Activated CD4-positive, CD25-positive, alpha-beta regulatory T cell (primary cell): ENCODE data around the gene CHST11.
A peak's percentile ranks its signal among the peaks of the same experiment; 100 is the strongest.

Source experiments
- DNase-seq, 4 experiments: peaks; one replicate each; lab custom pipeline; 2025; lab: John Stamatoyannopoulos, UW

CHST11 gene

DNA sequence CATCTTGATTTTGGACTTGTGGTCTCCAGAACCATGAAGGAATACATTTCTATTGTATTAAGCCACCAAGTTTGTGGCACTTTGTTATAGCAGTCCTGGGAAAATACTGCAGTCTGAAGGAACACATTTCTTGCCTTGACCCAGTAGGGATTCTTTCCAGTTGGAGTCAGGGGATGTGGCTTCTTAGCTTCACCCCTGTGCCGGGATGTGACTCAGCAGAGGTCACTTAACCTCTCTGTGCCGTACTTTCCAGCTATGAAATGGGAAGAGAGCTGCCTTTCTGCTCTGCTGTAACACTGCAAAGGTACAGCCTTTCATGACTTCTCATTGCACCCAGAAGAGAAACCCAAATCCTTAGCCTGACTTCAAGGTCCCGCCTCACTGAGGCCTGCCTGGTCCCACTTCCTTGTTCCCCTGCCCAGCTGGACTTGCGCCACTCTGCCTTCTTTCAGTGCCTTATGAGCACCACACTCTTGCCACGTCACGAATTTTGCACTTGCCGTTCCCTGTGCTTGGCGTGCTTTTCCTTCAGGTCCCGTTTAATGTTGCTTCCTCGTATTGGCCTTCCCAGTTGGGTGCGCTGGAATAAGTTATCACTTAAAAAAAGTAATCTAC is 24.2 kb downstream of the CHST11 start:
- no peak for DNase-seq

DNA sequence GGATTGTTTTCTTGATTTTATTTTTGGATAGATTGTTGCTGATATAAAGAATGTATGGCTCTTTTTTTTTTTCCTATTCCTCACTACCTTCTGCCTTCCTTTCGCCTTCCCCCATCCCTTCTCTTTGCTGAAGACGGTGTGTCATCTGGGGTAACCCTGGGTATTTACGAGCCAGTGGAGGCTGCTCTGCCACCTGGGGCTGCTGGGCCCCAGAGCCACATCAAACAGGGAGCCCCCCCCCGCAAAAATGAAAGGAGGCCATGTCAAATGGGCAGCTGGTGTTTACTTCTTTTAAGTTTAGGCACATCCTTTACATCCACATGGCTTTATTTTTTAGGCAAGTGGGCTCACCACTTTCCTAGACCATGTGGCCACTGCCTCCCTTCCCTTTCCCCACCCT is 25.4 kb downstream of the CHST11 start:
- peak in 1 of 4 experiments; percentile 18 for DNase-seq

DNA sequence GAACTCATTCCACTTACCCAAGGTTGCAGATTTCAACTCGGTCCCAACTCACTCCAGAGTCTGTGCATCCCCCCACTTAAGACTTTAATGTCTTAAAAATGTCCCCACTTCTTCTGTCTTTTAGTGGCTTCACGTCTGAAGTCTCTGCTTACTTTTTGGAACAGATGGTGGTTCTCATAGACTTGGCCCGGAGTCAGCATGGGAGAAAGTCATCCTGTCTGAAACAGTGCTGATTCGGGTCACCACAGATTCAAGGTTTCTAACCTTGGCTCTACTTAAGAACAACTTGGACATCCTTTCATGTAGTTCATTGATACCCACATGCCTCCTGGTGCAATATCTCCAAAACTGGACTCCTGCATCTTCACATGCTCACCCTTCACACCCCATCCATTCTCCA is 26.0 kb downstream of the CHST11 start:
- DNase-seq = no peak

- no peak for DNase-seq
Observed at GRCh38 chr12:104484079-104484478, 27.3 kb downstream of the CHST11 start.

DNA sequence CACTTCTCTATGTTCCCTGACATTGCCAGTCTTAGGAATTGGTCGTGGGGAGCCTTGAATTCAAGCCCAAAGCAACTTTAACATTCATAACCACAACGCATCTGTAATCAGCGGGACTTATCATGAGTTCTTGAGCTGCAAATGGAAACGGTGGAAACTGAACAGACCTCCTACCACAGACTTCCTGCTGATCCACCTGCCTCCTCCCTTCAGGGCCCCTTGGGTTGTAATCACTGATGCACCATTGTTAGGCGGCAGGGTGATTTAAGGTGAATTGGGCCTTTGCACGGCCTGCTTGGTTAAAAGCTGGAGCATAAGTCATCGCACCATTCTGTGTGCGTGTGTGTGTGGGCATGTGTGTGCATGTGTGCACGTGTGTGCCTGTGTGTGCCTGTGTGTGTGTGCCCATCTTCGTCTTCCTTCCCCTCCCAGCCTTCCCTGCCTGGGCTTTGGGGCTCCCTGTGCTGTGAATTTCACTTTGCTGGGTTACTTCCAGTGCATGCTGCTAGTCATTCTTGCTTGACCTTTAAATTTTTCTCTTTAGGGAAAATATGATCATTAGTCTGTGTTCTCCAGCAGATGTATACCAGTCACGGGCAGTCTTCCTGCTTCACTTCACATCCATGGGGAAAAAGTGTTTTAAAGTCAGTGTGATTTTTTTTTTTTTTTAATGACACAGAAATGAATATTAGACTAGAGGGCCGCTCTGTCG is 29.1 kb downstream of the CHST11 start:
- peak in 2 of 4 experiments; percentile 15 to 35 for DNase-seq

DNA sequence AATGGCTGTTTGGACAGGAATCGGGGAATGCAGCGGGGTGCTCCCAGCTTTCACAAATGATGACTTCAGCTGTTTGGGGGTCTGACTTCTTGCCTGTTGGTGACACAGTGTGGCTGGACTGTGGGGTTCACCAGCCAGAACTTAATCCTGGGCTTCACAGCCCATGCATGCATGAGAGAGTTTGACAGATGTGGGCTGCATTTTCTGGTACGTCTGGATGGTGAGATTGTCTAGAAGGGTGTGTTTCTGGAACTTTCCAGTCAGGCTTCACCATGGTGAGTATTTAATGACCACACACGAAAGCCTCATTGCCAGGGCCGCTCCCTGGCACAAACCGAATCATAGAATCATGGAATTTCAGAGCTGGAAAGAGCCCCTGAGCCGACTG is 29.6 kb downstream of the CHST11 start:
- DNase-seq = no peak

GRCh38 chr12:104486943-104487819 is 30.4 kb downstream of the CHST11 start:
- DNase-seq = no peak

DNA sequence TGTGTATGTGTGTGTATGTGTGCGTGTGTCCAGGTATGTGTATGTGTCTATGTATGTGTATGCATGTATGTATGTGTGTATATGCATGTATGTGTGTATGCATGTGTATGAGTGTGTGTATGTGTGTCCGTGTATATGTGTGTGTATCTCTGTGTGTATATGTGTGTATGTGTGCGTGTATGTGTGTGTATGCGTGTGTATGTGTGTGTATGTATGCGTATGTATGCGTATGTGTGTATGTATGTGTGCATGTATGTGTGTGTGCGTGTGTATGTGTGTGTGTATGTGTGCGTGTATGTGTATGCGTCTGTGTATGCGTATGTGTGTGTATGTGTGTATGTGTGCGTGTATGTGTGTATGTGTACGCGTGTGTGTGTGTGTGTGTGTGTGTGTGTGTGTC is 31.6 kb downstream of the CHST11 start:
- no peak for DNase-seq

DNA sequence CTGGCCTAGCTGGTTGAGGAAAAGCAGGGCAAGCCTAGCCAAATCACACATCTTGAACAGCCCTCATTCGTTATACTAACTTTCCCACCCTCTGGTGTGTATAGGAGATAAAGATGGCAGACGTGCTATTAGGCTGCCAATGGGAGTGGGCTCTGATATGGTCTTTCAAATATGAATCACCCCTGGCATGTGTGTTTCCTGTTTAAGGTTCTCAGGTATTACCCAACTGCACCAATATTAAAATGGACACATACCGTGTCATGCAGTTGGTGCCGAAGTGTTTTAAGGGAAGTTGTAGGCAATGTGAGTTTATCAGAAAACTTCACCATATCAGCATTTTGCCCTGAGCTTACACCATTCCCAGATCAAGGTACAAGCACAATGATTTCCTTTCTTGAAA is 33.4 kb downstream of the CHST11 start:
- DNase-seq = no peak

DNA sequence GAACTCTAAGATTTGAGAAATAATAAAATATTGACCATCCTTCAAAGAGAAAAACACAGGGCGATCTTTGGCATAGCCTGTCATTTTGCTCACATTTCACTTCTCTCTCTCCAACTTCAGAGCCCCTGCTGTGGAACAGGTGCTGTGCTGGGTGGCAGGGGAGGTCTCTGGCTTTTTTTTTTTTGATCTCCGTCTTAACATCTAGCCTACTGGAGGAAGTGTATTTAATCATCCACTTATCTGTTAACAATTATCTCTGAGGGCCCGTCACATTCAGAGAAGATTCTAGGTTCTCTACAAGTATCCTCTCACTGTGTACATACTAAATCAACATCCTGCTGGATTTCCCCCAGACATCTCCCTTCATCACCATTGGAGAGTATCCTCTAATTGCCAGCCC is 34.1 kb downstream of the CHST11 start:
- no peak for DNase-seq

DNA sequence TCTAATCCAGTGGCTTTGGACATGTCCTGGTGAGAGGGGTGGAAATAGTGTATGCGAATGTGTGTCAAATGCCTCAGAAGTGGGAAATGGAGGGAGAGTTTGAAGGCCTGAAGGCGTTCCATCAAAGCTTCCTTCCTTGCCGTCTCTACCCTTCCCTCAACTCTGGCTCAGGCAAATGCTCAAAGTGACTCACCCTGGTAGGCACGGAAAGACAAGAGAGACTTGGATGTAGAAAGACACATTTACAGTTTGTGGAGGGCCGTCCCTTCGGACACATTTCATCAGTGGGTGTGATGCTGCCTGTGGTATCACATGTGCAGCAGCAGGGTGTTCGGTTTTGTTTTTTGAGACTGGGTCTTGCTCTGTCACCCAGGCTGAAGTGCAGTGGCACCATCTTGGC is 36.7 kb downstream of the CHST11 start:
- no peak for DNase-seq

DNA sequence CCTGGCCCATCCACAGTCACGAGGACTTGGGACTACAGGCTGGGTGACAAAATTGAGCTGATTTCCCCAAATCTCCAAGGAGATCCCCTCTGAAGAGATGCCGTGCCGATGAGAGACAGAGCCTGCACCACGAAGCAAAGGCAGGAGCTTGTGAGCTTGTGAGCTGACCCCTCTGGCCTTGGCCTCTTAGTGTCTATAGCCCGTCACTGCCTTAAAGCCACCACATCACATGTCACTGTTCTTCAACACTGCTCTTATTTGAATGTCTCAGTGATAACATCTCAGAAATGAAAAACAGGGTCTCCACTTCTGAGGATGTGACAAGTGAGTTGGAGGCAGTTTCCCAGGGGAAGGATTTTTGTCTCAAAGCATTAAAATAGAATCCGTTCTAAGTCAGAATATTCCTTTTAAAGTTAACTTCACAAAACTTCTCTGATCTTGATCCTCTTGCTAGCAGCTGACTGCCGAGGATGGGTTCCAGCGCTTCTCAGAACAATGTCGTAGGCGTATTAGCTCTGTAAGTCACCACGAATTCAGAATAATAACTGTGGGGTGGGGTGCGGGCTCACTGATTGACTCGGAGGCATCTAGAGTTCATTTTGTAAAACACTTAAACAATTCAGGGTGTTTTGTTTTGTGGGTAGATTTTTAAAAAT is 37.5 kb downstream of the CHST11 start:
- peak; percentile 36 to 58 (median 47) for DNase-seq

GRCh38 chr12:104494793-104495158 is 38.0 kb downstream of the CHST11 start:
- no peak for DNase-seq

- DNase-seq = no peak
Observed at GRCh38 chr12:104495786-104496185, 39.0 kb downstream of the CHST11 start.

- no peak for DNase-seq
Observed at GRCh38 chr12:104496336-104496735, 39.6 kb downstream of the CHST11 start.

GRCh38 chr12:104498211-104498801 is 41.6 kb downstream of the CHST11 start:
- no peak for DNase-seq

DNA sequence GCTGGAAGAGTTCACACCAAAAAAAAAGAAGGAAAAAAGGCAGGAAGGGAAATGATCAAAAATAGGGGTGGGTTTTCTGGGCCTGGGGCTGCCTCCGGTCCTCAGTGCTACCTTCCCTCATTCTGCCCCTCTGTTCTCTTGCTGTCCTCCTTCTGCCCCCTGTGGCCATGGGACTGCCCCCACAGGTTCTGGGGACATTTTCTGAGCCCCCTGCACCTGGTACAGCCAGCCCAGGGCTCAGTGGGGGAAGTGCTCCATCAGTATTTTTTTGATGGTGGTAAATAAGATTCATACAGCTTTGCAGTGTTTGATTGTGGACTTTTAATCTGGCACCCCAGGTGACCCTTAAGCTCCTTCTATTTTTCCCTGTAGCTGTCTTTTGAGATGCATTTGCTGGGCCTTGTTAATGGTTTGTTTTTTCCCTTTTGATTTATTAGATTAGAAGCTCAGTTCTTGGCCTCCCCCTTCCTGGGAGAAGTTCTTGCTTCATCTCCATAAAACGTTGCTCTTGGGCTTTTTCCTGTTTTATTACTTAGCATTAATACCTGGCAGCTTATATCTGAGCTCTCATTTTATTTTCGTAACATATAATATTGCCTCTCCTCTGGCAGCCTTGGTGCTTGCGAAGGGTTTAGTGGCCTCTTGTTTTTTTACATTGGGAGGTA is 43.1 kb downstream of the CHST11 start:
- DNase-seq = no peak

- no peak for DNase-seq
Observed at GRCh38 chr12:104501115-104501514, 44.4 kb downstream of the CHST11 start.

DNA sequence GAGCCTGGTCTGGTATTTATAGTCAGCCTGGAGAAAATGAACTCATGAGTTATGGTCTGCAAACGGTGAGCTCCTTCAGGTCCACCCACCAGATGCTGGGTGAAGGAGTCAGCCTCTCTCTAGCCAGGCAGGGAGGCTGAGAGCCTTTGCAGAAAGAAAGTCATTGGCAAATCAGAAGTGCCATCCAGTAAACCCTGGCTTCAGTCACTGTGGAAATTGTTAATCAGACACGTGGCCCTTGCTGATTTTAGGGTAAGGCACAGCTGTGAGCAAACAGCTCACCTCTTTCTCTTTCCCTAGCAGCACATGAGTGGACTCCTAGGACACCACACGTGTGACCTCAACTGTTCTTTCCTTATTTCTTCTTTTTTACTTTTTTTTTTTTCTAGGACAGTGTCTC is 44.9 kb downstream of the CHST11 start:
- no peak for DNase-seq

DNA sequence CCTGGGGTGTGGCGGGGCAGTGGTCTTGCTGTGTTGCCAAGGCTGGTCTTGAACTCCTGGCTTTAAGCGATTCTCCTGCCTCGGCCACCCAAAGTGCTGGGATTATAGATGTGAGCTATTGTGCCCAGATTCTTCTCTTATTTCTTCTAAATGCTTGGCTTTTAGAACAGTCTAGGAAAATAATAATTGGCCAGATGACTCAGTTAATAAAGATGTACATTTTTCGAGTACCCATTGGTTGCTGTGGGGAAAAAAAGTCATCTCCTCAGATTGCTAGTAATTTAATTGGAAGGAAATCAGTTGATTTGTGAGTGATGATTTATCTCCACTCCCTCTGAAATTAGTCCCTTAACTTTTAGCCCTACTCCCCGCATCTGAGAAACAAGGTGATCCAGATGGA is 45.5 kb downstream of the CHST11 start:
- no peak for DNase-seq

GRCh38 chr12:104502638-104503037 is 45.9 kb downstream of the CHST11 start:
- DNase-seq = no peak

- DNase-seq = no peak
Observed at GRCh38 chr12:104503191-104503590, 46.4 kb downstream of the CHST11 start.
